ENCODE measurements around the gene VPS41.
"Not testable (repeated sequence)": the region's sequence is repeated elsewhere in the genome, so short reads cannot be mapped to it uniquely, and the experiment has no call there.

The VPS41 gene

GRCh38 chr7:38908759-38909335 is at the start of gene VPS41:
VPS41 (minus strand) TSS chr7:38909191; CDS start chr7:38909174, 17 bp downstream.
- DNase-seq: peak; percentile 72

- DNase-seq: no peak
Observed at GRCh38 chr7:38955892-38956291, 46.9 kb upstream of the VPS41 start.

- DNase-seq: no peak
Observed at GRCh38 chr7:38953971-38954370, 45.0 kb upstream of the VPS41 start.

GRCh38 chr7:38953227-38953626 is 44.2 kb upstream of the VPS41 start:
- DNase-seq: no peak

- DNase-seq: no peak
Observed at GRCh38 chr7:38951213-38951612, 42.2 kb upstream of the VPS41 start.

GRCh38 chr7:38950309-38950708 is 41.3 kb upstream of the VPS41 start:
- DNase-seq: no peak

- DNase-seq: not testable (repeated sequence)
Observed at GRCh38 chr7:38947541-38947940, 38.5 kb upstream of the VPS41 start.

- no peak for DNase-seq
Observed at GRCh38 chr7:38942431-38943051, 33.5 kb upstream of the VPS41 start.

- no peak for DNase-seq
Observed at GRCh38 chr7:38940774-38941173, 31.8 kb upstream of the VPS41 start.

- no peak for DNase-seq
Observed at GRCh38 chr7:38938589-38938988, 29.6 kb upstream of the VPS41 start.

GRCh38 chr7:38938001-38938485 is 29.1 kb upstream of the VPS41 start:
- no peak for DNase-seq

GRCh38 chr7:38936641-38937040 is 27.6 kb upstream of the VPS41 start:
- DNase-seq: no peak

- DNase-seq: no peak
Observed at GRCh38 chr7:38934536-38934935, 25.5 kb upstream of the VPS41 start.

GRCh38 chr7:38934051-38934450 is 25.1 kb upstream of the VPS41 start:
- no peak for DNase-seq

- DNase-seq: peak; percentile 34
Observed at GRCh38 chr7:38932509-38933168, 23.6 kb upstream of the VPS41 start.

GRCh38 chr7:38929460-38930171 is 20.6 kb upstream of the VPS41 start:
- DNase-seq: no peak

- DNase-seq: no peak
Observed at GRCh38 chr7:38928506-38928905, 19.5 kb upstream of the VPS41 start.

- no peak for DNase-seq
Observed at GRCh38 chr7:38927751-38928150, 18.8 kb upstream of the VPS41 start.

- DNase-seq: no peak
Observed at GRCh38 chr7:38920731-38921130, 11.7 kb upstream of the VPS41 start.

- DNase-seq: no peak
Observed at GRCh38 chr7:38916396-38916795, 7.4 kb upstream of the VPS41 start.

GRCh38 chr7:38909870-38910269 is 879 bp upstream of the VPS41 start:
- no peak for DNase-seq

GRCh38 chr7:38907766-38908165 is 1.2 kb downstream of the VPS41 start:
- no peak for DNase-seq

- no peak for DNase-seq
Observed at GRCh38 chr7:38907066-38907465, 1.9 kb downstream of the VPS41 start.
